Liver (tissue), 2 donors: ENCODE results near the gene FBXW11.

Experiments used
- MAX ChIP-seq: IDR thresholded peaks from 2 replicates; pipeline ENCODE4 v1.6.1; 2016; ENCODE audit warnings: antibody characterized with exemption
- SP1 ChIP-seq: IDR thresholded peaks from 2 replicates; pipeline ENCODE4 v1.6.1; 2018; ENCODE audit warnings: antibody characterized with exemption, mild to moderate bottlenecking
- TF ChIP-seq, protein P1 (sequence below): IDR thresholded peaks from 2 replicates; pipeline ENCODE4 v1.6.1; 2016; ENCODE audit warnings: antibody characterized with exemption
- donor health status: healthy.

GRCh38 chr5:171845857-171846256 is 160.6 kb downstream of the FBXW11 start:
- TF ChIP-seq SP1 (no peak), MAX (no peak)
- TF ChIP-seq, protein P1, sequence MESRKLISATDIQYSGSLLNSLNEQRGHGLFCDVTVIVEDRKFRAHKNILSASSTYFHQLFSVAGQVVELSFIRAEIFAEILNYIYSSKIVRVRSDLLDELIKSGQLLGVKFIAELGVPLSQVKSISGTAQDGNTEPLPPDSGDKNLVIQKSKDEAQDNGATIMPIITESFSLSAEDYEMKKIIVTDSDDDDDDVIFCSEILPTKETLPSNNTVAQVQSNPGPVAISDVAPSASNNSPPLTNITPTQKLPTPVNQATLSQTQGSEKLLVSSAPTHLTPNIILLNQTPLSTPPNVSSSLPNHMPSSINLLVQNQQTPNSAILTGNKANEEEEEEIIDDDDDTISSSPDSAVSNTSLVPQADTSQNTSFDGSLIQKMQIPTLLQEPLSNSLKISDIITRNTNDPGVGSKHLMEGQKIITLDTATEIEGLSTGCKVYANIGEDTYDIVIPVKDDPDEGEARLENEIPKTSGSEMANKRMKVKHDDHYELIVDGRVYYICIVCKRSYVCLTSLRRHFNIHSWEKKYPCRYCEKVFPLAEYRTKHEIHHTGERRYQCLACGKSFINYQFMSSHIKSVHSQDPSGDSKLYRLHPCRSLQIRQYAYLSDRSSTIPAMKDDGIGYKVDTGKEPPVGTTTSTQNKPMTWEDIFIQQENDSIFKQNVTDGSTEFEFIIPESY = no peak
